Measurements from ENCODE around the gene KYAT1. TPM values are rescaled to one million over a fixed set of nuclear protein-coding genes. Genes with fewer than 3 reads are reported as not detected.

KYAT1 gene
- total RNA-seq, 3 donors from 2014 or later (not counting 1 experiment from before 2014, with no cell fraction given): 8.9 to 11.3 (median 9.1) TPM

- Histone ChIP-seq H3K9me3 (ENCODE audit: control insufficient read depth, insufficient read depth, low read length) (no peaks in the 10 kb centered on the region), H3K4me1 (ENCODE audit: control insufficient read depth, insufficient read depth, low read length) (peaks cover 24% of the 10 kb centered on the region), H3K27me3 (ENCODE audit: control insufficient read depth, insufficient read depth, low read length) (no peaks in the 10 kb centered on the region), H3K4me3 (ENCODE audit: low read length) (no peak within 1 kb of the TSS), H3K27ac (ENCODE audit: low read length) (peak within 1 kb of the TSS; percentile 74), H3K36me3 (ENCODE audit: control insufficient read depth, insufficient read depth, low read length) (peaks cover 30% of the 10 kb centered on the region)
- Mint-ChIP-seq H3K9me3 (no peaks in the 10 kb centered on the region), H3K4me1 (peaks cover 6 to 35% of the 10 kb centered on the region in 2 donors), H3K27me3 (ENCODE audit: low read depth in 2 of 2) (no peaks in the 10 kb centered on the region), H3K27ac (peak within 1 kb of the TSS; percentile 83 to 88), H3K4me3 (peak within 1 kb of the TSS; percentile 60), H3K36me3 (no peaks in the 10 kb centered on the region)
- ATAC-seq: no peak
- no peak for DNase-seq
- WGBS (ENCODE audit: insufficient coverage): 80% methylated on average over 13 of the region's 13 CpGs
- no peak for TF ChIP-seq CTCF (IDR thresholded peaks at IDR 0.05)
- intact Hi-C loops (cut with micrococcal nuclease): loop anchor here (5.0 kb wide), 1 partner anchor 38 kb away; the partner anchor contains the start of genes KYAT1 and LRRC8A
Observed at GRCh38 chr9:128920381-128921058, 38.8 kb upstream of the KYAT1 start, which contains the start of gene PHYHD1. TSS of gene PHYHD1 (plus strand) at chr9:128920982. CDS start at chr9:128922324, 1,342 bp downstream.

GRCh38 chr9:128919402-128920089 is 37.8 kb upstream of the KYAT1 start:
- Histone ChIP-seq H3K9me3 (ENCODE audit: control insufficient read depth, insufficient read depth, low read length) (no peaks in the 10 kb centered on the region), H3K4me3 (ENCODE audit: low read length) (no peak overlapping the region), H3K27ac (ENCODE audit: low read length) (no peak overlapping the region), H3K4me1 (ENCODE audit: control insufficient read depth, insufficient read depth, low read length) (peaks cover 27% of the 10 kb centered on the region), H3K36me3 (ENCODE audit: control insufficient read depth, insufficient read depth, low read length) (peaks cover 36% of the 10 kb centered on the region), H3K27me3 (ENCODE audit: control insufficient read depth, insufficient read depth, low read length) (no peaks in the 10 kb centered on the region)
- no peak overlapping the region for H3K4me3 Mint-ChIP-seq
- 95% methylated on average over 10 of the region's 14 CpGs for WGBS (ENCODE audit: insufficient coverage)
- H3K27me3 Mint-ChIP-seq (ENCODE audit: low read depth in 2 of 2): no peaks in the 10 kb centered on the region
- no peaks in the 10 kb centered on the region for H3K36me3 Mint-ChIP-seq
- H3K9me3 Mint-ChIP-seq: no peaks in the 10 kb centered on the region
- H3K4me1 Mint-ChIP-seq: peaks cover 6 to 39% of the 10 kb centered on the region in 2 donors
- no peak for TF ChIP-seq CTCF (IDR thresholded peaks at IDR 0.05)
- DNase-seq (no peak), ATAC-seq (no peak)
- H3K27ac Mint-ChIP-seq: peak overlapping the region; percentile 77 to 83
- intact Hi-C loops (cut with micrococcal nuclease): loop anchor here (5.0 kb wide), 1 partner anchor 37 kb away; the partner anchor contains the start of genes KYAT1 and LRRC8A

- ATAC-seq: no peak
- peaks cover 6 to 40% of the 10 kb centered on the region in 2 donors for H3K4me1 Mint-ChIP-seq
Observed at GRCh38 chr9:128918921-128919320, 37.2 kb upstream of the KYAT1 start.

More at GRCh38 chr9:128918921-128919320, 37.2 kb upstream of the KYAT1 start:
- no peak overlapping the region for H3K27ac ChIP-seq (ENCODE audit: low read length)
- H3K9me3 Mint-ChIP-seq: no peaks in the 10 kb centered on the region
- peaks cover 37% of the 10 kb centered on the region for H3K36me3 ChIP-seq (ENCODE audit: control insufficient read depth, insufficient read depth, low read length)
- no peak for TF ChIP-seq CTCF (IDR thresholded peaks at IDR 0.05)
- intact Hi-C loops (cut with micrococcal nuclease): no loop called here
- H3K27me3 ChIP-seq (ENCODE audit: control insufficient read depth, insufficient read depth, low read length): no peaks in the 10 kb centered on the region
- H3K27ac Mint-ChIP-seq: peak overlapping the region; percentile 77 to 83
- no peaks in the 10 kb centered on the region for H3K27me3 Mint-ChIP-seq (ENCODE audit: low read depth in 2 of 2)
- peaks cover 28% of the 10 kb centered on the region for H3K4me1 ChIP-seq (ENCODE audit: control insufficient read depth, insufficient read depth, low read length)
- no peak overlapping the region for H3K4me3 Mint-ChIP-seq
- no peaks in the 10 kb centered on the region for H3K36me3 Mint-ChIP-seq
- DNase-seq: no peak
- no peaks in the 10 kb centered on the region for H3K9me3 ChIP-seq (ENCODE audit: control insufficient read depth, insufficient read depth, low read length)
- no peak overlapping the region for H3K4me3 ChIP-seq (ENCODE audit: low read length)
- 72% methylated on average over 2 of the region's 2 CpGs for WGBS (ENCODE audit: insufficient coverage)

Measured in natural killer cell (primary cell).